K562 (cell line): ENCODE data around the gene ZNHIT1. TPM values are rescaled to one million over a fixed set of nuclear protein-coding genes. Genes with fewer than 3 reads are reported as not detected.
"Not testable (repeated sequence)": the region's sequence is repeated elsewhere in the genome, so short reads cannot be mapped to it uniquely, and the experiment has no call there.

ENCODE experiments used
- ATAC-seq: fragments of 200-7000 bp; cut with Tn5 transposase; 3 replicates; pipeline ENCODE4 v1.9.1; 2020; ENCODE audit warnings: moderate library complexity
- BruUV-seq: library from RNA; stranded (reverse); fragments of 400-500 nt; replicated peaks from 2 replicates; lab custom pipeline; 2021; lab: Mats Ljungman, UMichigan
- CTCF ChIA-PET: fragments of 300-600 bp; formaldehyde crosslinking; extraction: SDS; loops from one replicate; lab custom pipeline; 2021; ENCODE audit warnings: low intra/inter-chr PET ratio; lab: Yijun Ruan, JAX
- POLR2A ChIA-PET: fragments of 300-600, 350-650 bp; sonication (Branson Sonifier 250); formaldehyde crosslinking; extraction: SDS; loops from one replicate; lab custom pipeline; 2021; ENCODE audit warnings: antibody characterized with exemption, inconsistent platforms; lab: Yijun Ruan, JAX
- DNase-seq, 4 experiments: peaks; one replicate each; pipeline versions ENCODE4 v3.0.0 to v3.0.0-alpha.2; 2011 to 2018; ENCODE audit warnings: low spot score in 3 of 4, mixed read lengths in 3 of 4; ENCODE audit errors: extremely low read depth in 1 of 4
- FAIRE-seq: peaks from 2 replicates; lab custom pipeline; 2011; peaks lifted over from hg19 to GRCh38; lab: Jason Lieb, UNC
- H2AFZ ChIP-seq: 2 replicates; pipeline ENCODE4 v1.6.0; 2011; ENCODE audit warnings: low read depth, low read length, control low read depth, inconsistent platforms
- H3K27ac ChIP-seq: fragments of 200-600 bp; 3 replicates; pipeline ENCODE4 v1.8.0; 2011; ENCODE audit warnings: low read depth, mild to moderate bottlenecking, control low read depth, inconsistent platforms, low read length, moderate library complexity, mixed read lengths; ENCODE audit errors: extremely low read depth
- H3K27me3 ChIP-seq, 2 experiments: fragments of 300-600 bp in 1 of 2; 2 replicates in 1 of 2; 3 replicates in 1 of 2; pipeline versions ENCODE4 v1.6.0 to v1.8.0; 2011; ENCODE audit warnings: inconsistent platforms in 2 of 2, low read length in 2 of 2, mild to moderate bottlenecking in 1 of 2, mixed read lengths in 1 of 2, moderate library complexity in 1 of 2; ENCODE audit not compliant: control insufficient read depth in 2 of 2, insufficient read depth in 2 of 2
- H3K36me3 ChIP-seq: fragments of 300-600 bp; 3 replicates; pipeline ENCODE4 v1.8.0; 2011; ENCODE audit warnings: mild to moderate bottlenecking, low read length, inconsistent platforms; ENCODE audit not compliant: control insufficient read depth, insufficient read depth
- H3K4me1 ChIP-seq, 2 experiments: fragments of 200-600 bp in 1 of 2; replicated peaks in 1 of 2; 2 replicates in 1 of 2; 3 replicates in 1 of 2; pipeline versions ENCODE4 v1.5.1 to v1.8.0; 2011; ENCODE audit warnings: inconsistent platforms in 2 of 2, low read length in 2 of 2, mild to moderate bottlenecking in 1 of 2, mixed read lengths in 1 of 2, moderate library complexity in 1 of 2; ENCODE audit not compliant: control insufficient read depth in 2 of 2, insufficient read depth in 2 of 2
- H3K4me2 ChIP-seq: 2 replicates; pipeline ENCODE4 v1.6.1; 2011; ENCODE audit warnings: low read length, control low read depth, inconsistent platforms, mixed read lengths; ENCODE audit not compliant: insufficient read depth
- H3K4me3 ChIP-seq: fragments of 200-600 bp; sonication (generic), shearing (Covaris generic); 2 replicates; pipeline ENCODE4 v1.5.1; 2016; ENCODE audit warnings: control low read depth, inconsistent platforms
- H3K79me2 ChIP-seq: fragments of 200-600 bp; 3 replicates; pipeline ENCODE4 v1.8.0; 2011; ENCODE audit warnings: low read length, inconsistent platforms; ENCODE audit not compliant: control insufficient read depth, insufficient read depth
- H3K9ac ChIP-seq, 2 experiments: 2 replicates each; pipeline versions ENCODE4 v1.6.0 to v1.6.1; 2011; ENCODE audit warnings: low read depth in 2 of 2, low read length in 2 of 2, control low read depth in 1 of 2, inconsistent platforms in 1 of 2, mild to moderate bottlenecking in 1 of 2, mixed read lengths in 1 of 2; ENCODE audit not compliant: insufficient read depth in 1 of 2
- H3K9me1 ChIP-seq: one replicate; pipeline ENCODE4 v1.6.0; 2011; ENCODE audit warnings: inconsistent platforms, mild to moderate bottlenecking, low read length, moderate library complexity; ENCODE audit not compliant: control insufficient read depth, insufficient read depth
- H3K9me3 ChIP-seq: replicated peaks from 2 replicates; pipeline ENCODE4 v1.5.1; 2011; ENCODE audit warnings: low read depth, low read length, inconsistent platforms; ENCODE audit not compliant: control insufficient read depth, insufficient read depth
- H4K20me1 ChIP-seq: replicated peaks from 2 replicates; pipeline ENCODE4 v1.6.1; 2011; ENCODE audit warnings: low read length, inconsistent platforms, mixed read lengths; ENCODE audit not compliant: control insufficient read depth, insufficient read depth
- CEBPB ChIP-seq: fragments of 450-650 bp; IDR thresholded peaks from 2 replicates; pipeline ENCODE4 v1.6.1; 2016; ENCODE audit warnings: missing genetic modification characterization, missing compliant biosample characterization
- ETV1 ChIP-seq: fragments of 450-650 bp; conservative IDR thresholded peaks from 2 replicates; pipeline ENCODE4 v1.6.1; 2016; ENCODE audit warnings: missing genetic modification characterization, control low read depth, low read depth, missing compliant biosample characterization
- GABPA ChIP-seq: fragments of 200-800 bp; sonication (Bioruptor generic); conservative IDR thresholded peaks from 2 replicates; pipeline ENCODE4 v1.6.1; 2016; ENCODE audit warnings: low read depth, missing genetic modification characterization, missing compliant biosample characterization
- NCOA6 ChIP-seq: fragments of 450-650 bp; IDR thresholded peaks from 2 replicates; pipeline ENCODE4 v1.6.1; 2017; ENCODE audit warnings: mild to moderate bottlenecking
- NRF1 ChIP-seq, 2 experiments: fragments of 450-650 bp; IDR thresholded peaks in 1 of 2; conservative IDR thresholded peaks in 1 of 2; 2 replicates each; pipeline ENCODE4 v1.6.1; 2014; ENCODE audit warnings: mild to moderate bottlenecking in 2 of 2
- SMARCA4 ChIP-seq: fragments of 450-650 bp; IDR thresholded peaks from 2 replicates; pipeline ENCODE4 v1.6.1; 2016
- WGBS: fragments of 100-300 bp; shearing (Covaris generic); methylation state at CpG from one replicate; pipeline ENCODE4 v1.1.6; 2016; ENCODE audit warnings: low coverage, mixed read lengths; ENCODE audit not compliant: insufficient coverage; ENCODE audit errors: missing lambda C conversion rate; 5-methylcytosine and 5-hydroxymethylcytosine counted together
- in situ Hi-C: fragments of 300-500 bp; cut with MboI; formaldehyde crosslinking; loops from 4 replicates; pipeline ENCODE4 v1.15.0; 2018; ENCODE audit warnings: inconsistent platforms, mixed read lengths
- intact Hi-C: fragments of 100-400 bp; cut with micrococcal nuclease; formaldehyde crosslinking; loops from 2 replicates; pipeline ENCODE4 v1.14.2; 2022
- polyA plus RNA-seq, 8 experiments: library from polyadenylated mRNA; depleted of rRNA in 4 of 8; stranded (reverse) in 5 of 8; unstranded in 3 of 8; fragments of >200 nt; fragmentation: Nextera tagmentation in 2 of 8; fragmentation: Illumina TruSeq in 1 of 8; extraction: Ambion mirVana in 2 of 8; extraction: Trizol in 1 of 8; gene quantifications; 2 replicates each; pipeline versions ENCODE4 v1.2.1 to v1.2.3, GENCODE V29; 2011 to 2014; ENCODE audit warnings: inconsistent platforms in 1 of 8, missing spikeins in 1 of 8
- total RNA-seq, 7 experiments: library from RNA; depleted of rRNA in 6 of 7; stranded (reverse); fragments of >200 nt in 6 of 7; fragmentation: Illumina TruSeq in 2 of 7; extraction: Trizol in 2 of 7; gene quantifications; 2 replicates each; pipeline versions ENCODE4 v1.2.1 to v1.2.3, GENCODE V29; 2011 to 2021; ENCODE audit warnings: low replicate concordance in 1 of 7
- TF ChIP-seq, protein P1 (sequence below): IDR thresholded peaks from 2 replicates; pipeline ENCODE4 v1.6.1; 2011; ENCODE audit warnings: borderline replicate concordance, low read depth, mild to moderate bottlenecking, moderate library complexity, low read length; ENCODE audit not compliant: insufficient read depth, poor library complexity, severe bottlenecking

The ZNHIT1 gene
- total and polyA plus RNA-seq, 9 of the 15 experiments (the other 6 are each of a cell fraction or from before 2014, with no cell fraction given) = 6.4 to 162 (median 70.1) TPM

DNA sequence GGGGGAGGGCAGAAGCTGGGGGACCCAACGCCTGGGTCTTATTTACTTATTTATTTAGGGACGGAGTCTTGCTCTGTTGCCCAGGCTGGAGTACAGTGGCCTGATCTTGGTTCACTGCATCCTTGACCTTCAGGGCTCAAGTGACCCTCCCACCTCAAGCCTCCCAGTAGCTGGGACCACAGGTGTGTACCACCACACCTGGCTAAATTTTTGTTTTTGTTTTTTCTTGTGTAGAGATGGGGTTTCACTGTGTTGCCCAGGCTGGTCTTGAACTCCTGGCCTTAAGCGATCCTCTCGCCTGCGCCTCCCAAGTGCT is 15.4 kb upstream of the ZNHIT1 start:
- intact Hi-C loops (no loop called here), in situ Hi-C loops (no loop called here)
- FAIRE-seq = no peak
- no peaks in the 10 kb centered on the region for H3K9me1 ChIP-seq
- H4K20me1 ChIP-seq = no peaks in the 10 kb centered on the region
- no peak overlapping the region for H2AFZ ChIP-seq
- no TSS peak for BruUV-seq
- H3K4me3 ChIP-seq = no peak overlapping the region
- TF ChIP-seq NCOA6 (no peak), SMARCA4 (no peak)
- 70% methylated on average over 5 of the region's 5 CpGs for WGBS
- H3K4me1 ChIP-seq = peaks cover 9 to 42% of the 10 kb centered on the region in 2 experiments
- H3K27ac ChIP-seq = no peak overlapping the region
- ATAC-seq = no peak
- DNase-seq = no peak
- ChIA-PET POLR2A (interaction anchor here (0.6 to 1.5 kb wide), 2 partner anchors 13 to 36 kb away, joined by 3 to 8 read pairs; no protein-coding TSS in a partner anchor), CTCF (no interaction called here)
- H3K36me3 ChIP-seq = peaks cover 11% of the 10 kb centered on the region; the same call in 1 of the 3 replicates
- no peak overlapping the region for H3K4me2 ChIP-seq
- H3K27me3 ChIP-seq = peaks cover 0 to 7% of the 10 kb centered on the region in 2 experiments; a peak in 1 of 5 replicates
- H3K9ac ChIP-seq = no peak overlapping the region; a peak in 1 of 4 replicates
- H3K9me3 ChIP-seq = no peaks in the 10 kb centered on the region
- no peaks in the 10 kb centered on the region for H3K79me2 ChIP-seq

DNA sequence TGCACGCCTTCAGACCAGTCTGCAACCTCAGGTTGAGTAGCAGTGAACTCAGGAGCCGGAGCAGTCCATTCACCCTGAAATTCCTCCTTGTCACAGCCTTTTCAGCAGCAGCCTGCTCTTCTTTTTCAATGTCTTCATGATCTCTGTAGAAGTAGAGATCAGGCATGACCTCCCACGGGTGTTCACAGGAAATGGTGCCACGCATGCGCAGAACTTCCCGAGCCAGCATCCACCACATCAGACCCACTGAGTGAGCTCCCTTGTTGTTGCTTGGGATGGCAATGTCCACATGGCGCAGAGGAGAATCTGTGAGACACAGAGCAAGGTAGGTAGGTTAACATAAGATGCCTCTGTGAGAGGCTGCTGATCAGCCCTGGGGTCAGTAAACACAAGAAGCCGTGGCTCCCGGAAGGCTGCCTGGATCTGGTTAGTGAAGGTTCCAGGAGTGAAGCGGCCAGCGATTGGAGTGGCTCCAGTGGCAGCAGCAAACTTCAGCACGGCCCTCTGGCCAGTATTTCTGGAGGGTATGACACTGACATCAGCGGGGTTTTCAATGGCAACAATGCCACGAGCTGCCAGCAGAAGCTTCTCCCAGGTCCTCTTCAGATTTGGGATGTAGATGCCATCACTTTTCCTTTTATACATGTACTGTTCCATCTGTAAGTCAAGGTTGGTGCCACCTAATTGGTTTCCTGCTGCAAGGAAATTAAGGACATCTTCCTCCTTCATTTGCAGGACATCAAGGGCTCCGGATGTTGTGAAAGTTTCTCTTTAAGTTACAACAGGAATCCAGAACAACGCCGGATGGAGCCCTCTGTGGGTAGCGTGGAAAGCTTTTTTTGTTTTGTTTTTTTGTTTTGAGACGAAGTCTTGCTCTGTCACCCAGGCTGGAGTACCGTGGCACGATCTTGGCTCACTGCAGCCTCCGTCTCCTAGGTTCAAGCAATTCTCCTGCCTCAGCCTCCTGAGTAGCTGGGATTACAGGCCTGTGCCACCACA is 13.9 kb upstream of the ZNHIT1 start:
- FAIRE-seq = peak; percentile 76
- BruUV-seq, H3K4me2 ChIP-seq, H3K27ac ChIP-seq, intact Hi-C loops, H3K9me1 ChIP-seq, H3K9me3 ChIP-seq, H3K79me2 ChIP-seq, H3K27me3 ChIP-seq, in situ Hi-C loops, H4K20me1 ChIP-seq, DNase-seq, H3K4me3 ChIP-seq, ATAC-seq: not testable (repeated sequence)
- Histone ChIP-seq H3K4me1 (peaks cover 9 to 40% of the 10 kb centered on the region in 2 experiments), H3K9ac (peak overlapping the region in 1 of 2 experiments; percentile 55; a peak in 2 of 4 replicates), H2AFZ (peak overlapping the region; percentile 34), H3K36me3 (peaks cover 21% of the 10 kb centered on the region; the same call in 1 of the 3 replicates)
- POLR2A ChIA-PET = interaction anchor here (0.8 to 2.0 kb wide), 6 partner anchors 10 to 30 kb away, joined by 3 to 8 read pairs (median 4); partner anchors contain the start of gene PLOD3
- TF ChIP-seq, protein P1, sequence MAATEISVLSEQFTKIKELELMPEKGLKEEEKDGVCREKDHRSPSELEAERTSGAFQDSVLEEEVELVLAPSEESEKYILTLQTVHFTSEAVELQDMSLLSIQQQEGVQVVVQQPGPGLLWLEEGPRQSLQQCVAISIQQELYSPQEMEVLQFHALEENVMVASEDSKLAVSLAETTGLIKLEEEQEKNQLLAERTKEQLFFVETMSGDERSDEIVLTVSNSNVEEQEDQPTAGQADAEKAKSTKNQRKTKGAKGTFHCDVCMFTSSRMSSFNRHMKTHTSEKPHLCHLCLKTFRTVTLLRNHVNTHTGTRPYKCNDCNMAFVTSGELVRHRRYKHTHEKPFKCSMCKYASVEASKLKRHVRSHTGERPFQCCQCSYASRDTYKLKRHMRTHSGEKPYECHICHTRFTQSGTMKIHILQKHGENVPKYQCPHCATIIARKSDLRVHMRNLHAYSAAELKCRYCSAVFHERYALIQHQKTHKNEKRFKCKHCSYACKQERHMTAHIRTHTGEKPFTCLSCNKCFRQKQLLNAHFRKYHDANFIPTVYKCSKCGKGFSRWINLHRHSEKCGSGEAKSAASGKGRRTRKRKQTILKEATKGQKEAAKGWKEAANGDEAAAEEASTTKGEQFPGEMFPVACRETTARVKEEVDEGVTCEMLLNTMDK = peak; percentile 11
- TF ChIP-seq GABPA (peak; percentile 54), NRF1 (conservative IDR thresholded peaks at IDR 0.05 in 1 of 2, IDR thresholded peaks at IDR 0.05 in 1 of 2) (peak; percentile 86 to 88), ETV1 (tag) (peak; percentile 65; the same call in 1 of the 2 replicates), CEBPB (tag) (peak; percentile 34; the same call in 1 of the 2 replicates)
- WGBS = 31% methylated on average over 22 of the region's 22 CpGs
- CTCF ChIA-PET = interaction anchor here (0.6 kb wide), 1 partner anchor 81 kb away, joined by 4 read pairs; no protein-coding TSS in a partner anchor
